ENCODE results near the gene C16orf90. TPM values are rescaled to one million over a fixed set of nuclear protein-coding genes. Genes with fewer than 3 reads are reported as not detected.

The C16orf90 gene
- total RNA-seq, 4 donors from 2014 or later = not detected

- H3K4me3 ChIP-seq = no peak overlapping the region
- TF ChIP-seq, protein P1, sequence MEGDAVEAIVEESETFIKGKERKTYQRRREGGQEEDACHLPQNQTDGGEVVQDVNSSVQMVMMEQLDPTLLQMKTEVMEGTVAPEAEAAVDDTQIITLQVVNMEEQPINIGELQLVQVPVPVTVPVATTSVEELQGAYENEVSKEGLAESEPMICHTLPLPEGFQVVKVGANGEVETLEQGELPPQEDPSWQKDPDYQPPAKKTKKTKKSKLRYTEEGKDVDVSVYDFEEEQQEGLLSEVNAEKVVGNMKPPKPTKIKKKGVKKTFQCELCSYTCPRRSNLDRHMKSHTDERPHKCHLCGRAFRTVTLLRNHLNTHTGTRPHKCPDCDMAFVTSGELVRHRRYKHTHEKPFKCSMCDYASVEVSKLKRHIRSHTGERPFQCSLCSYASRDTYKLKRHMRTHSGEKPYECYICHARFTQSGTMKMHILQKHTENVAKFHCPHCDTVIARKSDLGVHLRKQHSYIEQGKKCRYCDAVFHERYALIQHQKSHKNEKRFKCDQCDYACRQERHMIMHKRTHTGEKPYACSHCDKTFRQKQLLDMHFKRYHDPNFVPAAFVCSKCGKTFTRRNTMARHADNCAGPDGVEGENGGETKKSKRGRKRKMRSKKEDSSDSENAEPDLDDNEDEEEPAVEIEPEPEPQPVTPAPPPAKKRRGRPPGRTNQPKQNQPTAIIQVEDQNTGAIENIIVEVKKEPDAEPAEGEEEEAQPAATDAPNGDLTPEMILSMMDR (IDR thresholded peaks at IDR 0.05) = no peak
- no peak for TF ChIP-seq POLR2A (IDR thresholded peaks at IDR 0.05)
- TF ChIP-seq EP300 (IDR thresholded peaks at IDR 0.05) = no peak
- DNase-seq (ENCODE audit: low spot score in 2 of 2) = no peak
- peaks cover 0 to 37% (median 0%) of the 10 kb centered on the region in 3 donors for H3K36me3 ChIP-seq
- H3K27me3 ChIP-seq = no peaks in the 10 kb centered on the region
- H3K9me3 ChIP-seq = no peaks in the 10 kb centered on the region
- peaks cover 0 to 65% (median 2%) of the 10 kb centered on the region in 4 donors for H3K4me1 ChIP-seq
- H3K27ac ChIP-seq = no peak overlapping the region
- WGBS, 2 donors = 90% methylated on average over 2 to 7 of the region's 7 CpGs
Measured at GRCh38 chr16:3469736-3470135, 25.6 kb downstream of the C16orf90 start.

DNA sequence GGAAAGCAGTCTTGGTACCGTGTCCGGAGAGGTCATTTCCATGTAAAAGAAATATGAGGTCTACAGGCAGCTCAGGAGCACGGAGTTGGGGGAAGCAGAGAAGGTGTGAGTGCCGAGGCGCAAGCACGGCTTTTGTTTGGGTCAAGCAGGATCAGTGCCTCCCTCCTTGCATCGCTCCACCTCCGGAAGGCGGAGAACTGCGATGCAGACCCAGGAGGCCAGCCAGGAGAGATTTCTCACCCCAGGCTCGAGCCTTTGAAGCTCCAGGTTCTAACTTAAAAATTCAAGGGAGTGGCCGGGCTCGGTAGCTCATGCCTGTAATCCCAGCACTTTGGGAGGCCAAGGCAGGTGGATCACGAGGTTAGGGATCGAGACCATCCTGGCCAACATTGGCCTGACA, 26.8 kb downstream of the C16orf90 start:
- Histone ChIP-seq H3K36me3 (peaks cover 0 to 31% (median 0%) of the 10 kb centered on the region in 3 donors), H3K4me1 (peaks cover 0 to 65% (median 2%) of the 10 kb centered on the region in 4 donors), H3K27me3 (no peaks in the 10 kb centered on the region), H3K4me3 (no peak overlapping the region), H3K27ac (no peak overlapping the region), H3K9me3 (no peaks in the 10 kb centered on the region)
- no peak for DNase-seq (ENCODE audit: low spot score in 2 of 2)
- 65 to 67% methylated on average over 14 of the region's 15 CpGs for WGBS, 2 donors
- TF ChIP-seq, protein P1 (IDR thresholded peaks at IDR 0.05) = no peak
- no peak for TF ChIP-seq POLR2A (IDR thresholded peaks at IDR 0.05)
- no peak for TF ChIP-seq EP300 (IDR thresholded peaks at IDR 0.05)

- Histone ChIP-seq H3K9me3 (no peaks in the 10 kb centered on the region), H3K4me1 (peaks cover 0 to 68% (median 2%) of the 10 kb centered on the region in 4 donors), H3K4me3 (no peak overlapping the region), H3K27ac (no peak overlapping the region), H3K36me3 (peaks cover 0 to 31% (median 0%) of the 10 kb centered on the region in 3 donors), H3K27me3 (no peaks in the 10 kb centered on the region)
- DNase-seq (ENCODE audit: low spot score in 2 of 2) = no peak
- 77% methylated on average over 4 of the region's 4 CpGs for WGBS, 2 donors
- no peak for TF ChIP-seq EP300 (IDR thresholded peaks at IDR 0.05)
- TF ChIP-seq POLR2A (IDR thresholded peaks at IDR 0.05) = no peak
Measured at GRCh38 chr16:3467921-3468320, 27.4 kb downstream of the C16orf90 start.

- Histone ChIP-seq H3K27ac (no peak overlapping the region), H3K36me3 (peaks cover 0 to 28% (median 0%) of the 10 kb centered on the region in 3 donors), H3K4me1 (peaks cover 0 to 73% (median 2%) of the 10 kb centered on the region in 4 donors), H3K4me3 (no peak overlapping the region), H3K9me3 (no peaks in the 10 kb centered on the region), H3K27me3 (no peaks in the 10 kb centered on the region)
- TF ChIP-seq POLR2A (IDR thresholded peaks at IDR 0.05) (no peak), EP300 (IDR thresholded peaks at IDR 0.05) (no peak)
- TF ChIP-seq, protein P1 (IDR thresholded peaks at IDR 0.05) = no peak
- no peak for DNase-seq (ENCODE audit: low spot score in 2 of 2)
- WGBS, 2 donors = 89 to 91% methylated on average over 8 of the region's 8 CpGs
Measured at GRCh38 chr16:3467182-3467581, 28.1 kb downstream of the C16orf90 start.

- Histone ChIP-seq H3K4me1 (peaks cover 0 to 83% (median 7%) of the 10 kb centered on the region in 4 donors), H3K36me3 (peaks cover 0 to 22% (median 0%) of the 10 kb centered on the region in 3 donors)
- DNase-seq (ENCODE audit: low spot score in 2 of 2) = no peak
Measured at GRCh38 chr16:3465911-3466584, 29.2 kb downstream of the C16orf90 start.

More at GRCh38 chr16:3465911-3466584, 29.2 kb downstream of the C16orf90 start:
- H3K27me3 ChIP-seq = no peaks in the 10 kb centered on the region
- 86 to 87% methylated on average over 21 of the region's 21 CpGs for WGBS, 2 donors
- no peak overlapping the region for H3K27ac ChIP-seq
- H3K9me3 ChIP-seq = no peaks in the 10 kb centered on the region
- H3K4me3 ChIP-seq = no peak overlapping the region
- TF ChIP-seq, protein P1 (IDR thresholded peaks at IDR 0.05) = no peak
- TF ChIP-seq POLR2A (IDR thresholded peaks at IDR 0.05) (no peak), EP300 (IDR thresholded peaks at IDR 0.05) (no peak)
